ENCODE measurements around the gene CD99. TPM values are rescaled to one million over a fixed set of nuclear protein-coding genes. Genes with fewer than 3 reads are reported as not detected.

The CD99 gene
- total RNA-seq, 1 experiment from 2014 or later = 407 TPM

GRCh38 chrX:2697741-2698299, 6.7 kb downstream of the CD99 start:
- H3K4me3 ChIP-seq (ENCODE audit: low read depth, low read length) = no peak overlapping the region
- H3K4me1 ChIP-seq = peaks cover 6% of the 10 kb centered on the region
- ChIA-PET CTCF (no interaction called here), POLR2A (no interaction called here)
- H3K27me3 ChIP-seq (replicated peaks; ENCODE audit: control insufficient read depth, insufficient read depth, low read length) = no peaks in the 10 kb centered on the region
- BruUV-seq (replicated peaks) = no TSS peak
- Mint-ChIP-seq H3K4me1 (ENCODE audit: low read depth, unreplicated experiment) (peaks cover 31% of the 10 kb centered on the region), H3K36me3 (ENCODE audit: insufficient read depth, unreplicated experiment) (peaks cover 83% of the 10 kb centered on the region), H3K27me3 (ENCODE audit: insufficient read depth, unreplicated experiment) (no peaks in the 10 kb centered on the region), H3K27ac (ENCODE audit: unreplicated experiment) (no peak overlapping the region), H3K4me3 (ENCODE audit: unreplicated experiment) (no peak overlapping the region), H3K9me3 (ENCODE audit: unreplicated experiment) (peaks cover 11% of the 10 kb centered on the region)
- TF ChIP-seq CTCF (IDR thresholded peaks at IDR 0.05; ENCODE audit: insufficient read depth in 1 of 2, low read depth in 1 of 2, low read length in 1 of 2, severe bottlenecking in 1 of 2, unreplicated experiment in 1 of 2) = no peak
- no peak for DNase-seq
- intact Hi-C loops (cut with micrococcal nuclease; ENCODE audit: unreplicated experiment) = no loop called here
- H3K9me3 ChIP-seq = no peaks in the 10 kb centered on the region
- 0 out of 2 replicates have a peak, but pooled peaks cover 1% of the 10 kb centered on the region for H3K36me3 ChIP-seq (ENCODE audit: control insufficient read depth, insufficient read depth, low read length)

- peaks cover 11% of the 10 kb centered on the region for H3K9me3 Mint-ChIP-seq (ENCODE audit: unreplicated experiment)
- H3K27ac Mint-ChIP-seq (ENCODE audit: unreplicated experiment) = no peak overlapping the region
- H3K4me1 Mint-ChIP-seq (ENCODE audit: low read depth, unreplicated experiment) = peaks cover 23% of the 10 kb centered on the region
Measured at GRCh38 chrX:2698604-2699003, 7.5 kb downstream of the CD99 start.

GRCh38 chrX:2699959-2700358, 8.9 kb downstream of the CD99 start:
- intact Hi-C loops (cut with micrococcal nuclease; ENCODE audit: unreplicated experiment) = no loop called here
- Mint-ChIP-seq H3K27ac (ENCODE audit: unreplicated experiment) (no peak overlapping the region), H3K4me3 (ENCODE audit: unreplicated experiment) (no peak overlapping the region), H3K9me3 (ENCODE audit: unreplicated experiment) (peaks cover 11% of the 10 kb centered on the region), H3K4me1 (ENCODE audit: low read depth, unreplicated experiment) (peaks cover 23% of the 10 kb centered on the region), H3K36me3 (ENCODE audit: insufficient read depth, unreplicated experiment) (peaks cover 72% of the 10 kb centered on the region), H3K27me3 (ENCODE audit: insufficient read depth, unreplicated experiment) (no peaks in the 10 kb centered on the region)
- ChIA-PET CTCF (no interaction called here), POLR2A (no interaction called here)
- no peak for TF ChIP-seq CTCF (IDR thresholded peaks at IDR 0.05; ENCODE audit: insufficient read depth in 1 of 2, low read depth in 1 of 2, low read length in 1 of 2, severe bottlenecking in 1 of 2, unreplicated experiment in 1 of 2)
- no TSS peak for BruUV-seq (replicated peaks)
- H3K36me3 ChIP-seq (ENCODE audit: control insufficient read depth, insufficient read depth, low read length) = 0 out of 2 replicates have a peak, but pooled peaks cover 1% of the 10 kb centered on the region
- H3K4me3 ChIP-seq (ENCODE audit: low read depth, low read length) = no peak overlapping the region
- no peak for DNase-seq
- H3K4me1 ChIP-seq = peaks cover 5% of the 10 kb centered on the region
- no peaks in the 10 kb centered on the region for H3K9me3 ChIP-seq
- H3K27me3 ChIP-seq (replicated peaks; ENCODE audit: control insufficient read depth, insufficient read depth, low read length) = no peaks in the 10 kb centered on the region

More at GRCh38 chrX:2698604-2699003, 7.5 kb downstream of the CD99 start:
- intact Hi-C loops (cut with micrococcal nuclease; ENCODE audit: unreplicated experiment) = no loop called here
- H3K27me3 ChIP-seq (replicated peaks; ENCODE audit: control insufficient read depth, insufficient read depth, low read length) = no peaks in the 10 kb centered on the region
- no peak overlapping the region for H3K4me3 Mint-ChIP-seq (ENCODE audit: unreplicated experiment)
- no peak overlapping the region for H3K4me3 ChIP-seq (ENCODE audit: low read depth, low read length)
- ChIA-PET CTCF (no interaction called here), POLR2A (no interaction called here)
- no peak for DNase-seq
- peaks cover 78% of the 10 kb centered on the region for H3K36me3 Mint-ChIP-seq (ENCODE audit: insufficient read depth, unreplicated experiment)
- H3K4me1 ChIP-seq = peaks cover 5% of the 10 kb centered on the region
- no peak for TF ChIP-seq CTCF (IDR thresholded peaks at IDR 0.05; ENCODE audit: insufficient read depth in 1 of 2, low read depth in 1 of 2, low read length in 1 of 2, severe bottlenecking in 1 of 2, unreplicated experiment in 1 of 2)
- H3K9me3 ChIP-seq = no peaks in the 10 kb centered on the region
- H3K27me3 Mint-ChIP-seq (ENCODE audit: insufficient read depth, unreplicated experiment) = no peaks in the 10 kb centered on the region
- BruUV-seq (replicated peaks) = no TSS peak
- H3K36me3 ChIP-seq (ENCODE audit: control insufficient read depth, insufficient read depth, low read length) = 0 out of 2 replicates have a peak, but pooled peaks cover 1% of the 10 kb centered on the region
